ENCODE measurements around the gene NEDD4L. TPM values are rescaled to one million over a fixed set of nuclear protein-coding genes. Genes with fewer than 3 reads are reported as not detected.

Gene NEDD4L
- total RNA-seq, 1 experiment from 2014 or later = 42.9 TPM

GRCh38 chr18:58241877-58242276, 197.9 kb downstream of the NEDD4L start:
- no TSS peak for BruUV-seq (replicated peaks)
- in situ Hi-C loops (cut with HindIII; ENCODE audit: low pct_unique_long_range_greater_than_20kb, low sequenced_read_pairs) = no loop called here
- Histone ChIP-seq H3K4me1 (ENCODE audit: control insufficient read depth, insufficient read depth, low read length) (no peaks in the 10 kb centered on the region), H3K36me3 (ENCODE audit: control insufficient read depth, insufficient read depth, low read length) (no peaks in the 10 kb centered on the region), H3K9me3 (ENCODE audit: control insufficient read depth, insufficient read depth, low read depth, low read length) (no peaks in the 10 kb centered on the region), H3K4me3 (ENCODE audit: low read depth in 2 of 2, low read length in 2 of 2) (no peak overlapping the region), H3K27ac (ENCODE audit: low read length) (no peak overlapping the region), H3K27me3 (ENCODE audit: control insufficient read depth, insufficient read depth, low read length) (no peaks in the 10 kb centered on the region)
- intact Hi-C loops (cut with micrococcal nuclease; ENCODE audit: unreplicated experiment) = no loop called here
- ChIA-PET POLR2A (no interaction called here), CTCF (no interaction called here)
- no peak for DNase-seq (ENCODE audit: low read depth, low spot score)
- ATAC-seq = no peak
- TF ChIP-seq SIN3A (IDR thresholded peaks at IDR 0.05; ENCODE audit: borderline replicate concordance, insufficient read depth, low read depth, low read length) (no peak), TCF7L2 (IDR thresholded peaks at IDR 0.05; ENCODE audit: low read depth, low read length) (no peak), CTCF (IDR thresholded peaks at IDR 0.05) (no peak), REST (IDR thresholded peaks at IDR 0.05; ENCODE audit: insufficient read depth in 1 of 2, low read depth in 2 of 2, low read length in 1 of 2) (no peak), POLR2AphosphoS5 (IDR thresholded peaks at IDR 0.05; ENCODE audit: low read depth, low read length) (no peak)

GRCh38 chr18:58242435-58242834, 198.4 kb downstream of the NEDD4L start:
- POLR2A ChIA-PET = no interaction called here
- ATAC-seq = no peak
- Histone ChIP-seq H3K27ac (ENCODE audit: low read length) (no peak overlapping the region), H3K4me3 (ENCODE audit: low read depth in 2 of 2, low read length in 2 of 2) (no peak overlapping the region), H3K36me3 (ENCODE audit: control insufficient read depth, insufficient read depth, low read length) (no peaks in the 10 kb centered on the region), H3K4me1 (ENCODE audit: control insufficient read depth, insufficient read depth, low read length) (no peaks in the 10 kb centered on the region), H3K9me3 (ENCODE audit: control insufficient read depth, insufficient read depth, low read depth, low read length) (no peaks in the 10 kb centered on the region), H3K27me3 (ENCODE audit: control insufficient read depth, insufficient read depth, low read length) (no peaks in the 10 kb centered on the region)
- no TSS peak for BruUV-seq (replicated peaks)
- no peak for DNase-seq (ENCODE audit: low read depth, low spot score)
- no peak for TF ChIP-seq REST (IDR thresholded peaks at IDR 0.05; ENCODE audit: insufficient read depth in 1 of 2, low read depth in 2 of 2, low read length in 1 of 2)
- TF ChIP-seq POLR2AphosphoS5 (IDR thresholded peaks at IDR 0.05; ENCODE audit: low read depth, low read length) = no peak
- TF ChIP-seq CTCF (IDR thresholded peaks at IDR 0.05) = no peak
- in situ Hi-C loops (cut with HindIII; ENCODE audit: low pct_unique_long_range_greater_than_20kb, low sequenced_read_pairs) = no loop called here
- CTCF ChIA-PET = no interaction called here
- intact Hi-C loops (cut with micrococcal nuclease; ENCODE audit: unreplicated experiment) = no loop called here
